Measurements from ENCODE around the gene KIAA0586. TPM values are rescaled to one million over a fixed set of nuclear protein-coding genes. Genes with fewer than 3 reads are reported as not detected.
"Not testable (repeated sequence)": the region's sequence is repeated elsewhere in the genome, so short reads cannot be mapped to it uniquely, and the experiment has no call there.

The KIAA0586 gene
- total and polyA plus RNA-seq, 2 of the 4 experiments (the other 2 are of a cell fraction): 9.4 to 36.7 TPM

GRCh38 chr14:58477653-58478052 is 50.1 kb downstream of the KIAA0586 start:
- in situ Hi-C loops (cut with MboI; ENCODE audit: low sequenced_read_pairs): loop anchor here (25.0 kb wide), 1 partner anchor 985 kb away; the partner anchor contains the start of gene GPR135
- TF ChIP-seq SMC3 (IDR thresholded peaks at IDR 0.05; ENCODE audit: low read depth, low read length) (no peak), CHD1 (IDR thresholded peaks at IDR 0.05; ENCODE audit: low read depth, low read length) (no peak), NFE2L2 (IDR thresholded peaks at IDR 0.05; ENCODE audit: low read depth, low read length) (no peak), MAZ (IDR thresholded peaks at IDR 0.05; ENCODE audit: borderline replicate concordance, low read depth, low read length) (no peak), RAD21 (IDR thresholded peaks at IDR 0.05; ENCODE audit: low read length) (no peak), FOS (IDR thresholded peaks at IDR 0.05; ENCODE audit: low read depth, low read length) (no peak), MAFK (IDR thresholded peaks at IDR 0.05; ENCODE audit: low read depth, low read length) (no peak), MXI1 (IDR thresholded peaks at IDR 0.05; ENCODE audit: borderline replicate concordance, low read depth, low read length) (no peak), ELK1 (IDR thresholded peaks at IDR 0.05; ENCODE audit: borderline replicate concordance, low read depth, low read length) (no peak)
- no peak overlapping the region for H3K9ac ChIP-seq (ENCODE audit: low read depth, low read length)
- no peak overlapping the region for H4K8ac ChIP-seq (ENCODE audit: low read depth in 2 of 2, low read length in 2 of 2)
- no peak overlapping the region for H2BK120ac ChIP-seq (ENCODE audit: low read depth, low read length)
- H3K36me3 ChIP-seq (ENCODE audit: control insufficient read depth, insufficient read depth, low read length): peaks cover 5% of the 10 kb centered on the region
- no peak overlapping the region for H4K5ac ChIP-seq (ENCODE audit: low read depth, low read length)
- BruUV-seq (replicated peaks): no TSS peak
- H3K4me1 ChIP-seq (ENCODE audit: control insufficient read depth, insufficient read depth, low read length): no peaks in the 10 kb centered on the region
- H3K18ac ChIP-seq (ENCODE audit: low read depth, low read length): no peak overlapping the region
- H4K20me1 ChIP-seq (ENCODE audit: insufficient read depth, low read length): no peaks in the 10 kb centered on the region
- no peak overlapping the region for H2AFZ ChIP-seq (replicated peaks; ENCODE audit: low read length, poor library complexity)
- H3K4me2 ChIP-seq (ENCODE audit: low read depth, low read length): no peak overlapping the region
- no peak overlapping the region for H2BK5ac ChIP-seq (ENCODE audit: low read depth, low read length, poor library complexity, severe bottlenecking)
- ChIA-PET CTCF (no interaction called here), POLR2A (ENCODE audit: unreplicated experiment) (no interaction called here)
- dilution Hi-C loops (cut with HindIII; ENCODE audit: low sequenced_read_pairs, unreplicated experiment): no loop called here
- no peak overlapping the region for H3K4ac ChIP-seq (ENCODE audit: low read depth, low read length)
- H3K9me3 ChIP-seq (ENCODE audit: control insufficient read depth, insufficient read depth, low read length): no peaks in the 10 kb centered on the region
- H3K9me1 ChIP-seq (ENCODE audit: insufficient read depth, low read length): no peaks in the 10 kb centered on the region; the same call in 1 of the 2 replicates
- WGBS, 2 experiments (ENCODE audit: extremely low coverage in 2 of 2, insufficient read length in 1 of 2): 80 to 91% methylated on average over 1 of the region's 2 CpGs
- DNase-seq (no peak), ATAC-seq (ENCODE audit: low read depth) (no peak)
- no peak overlapping the region for H3K14ac ChIP-seq (replicated peaks; ENCODE audit: low read depth, low read length)
- no peak overlapping the region for H3K27ac ChIP-seq (ENCODE audit: insufficient read depth, low read length)
- H3K79me1 ChIP-seq (ENCODE audit: low read depth in 1 of 2, low read length in 2 of 2): no peaks in the 10 kb centered on the region; a peak in 1 of 4 replicates
- H3K27me3 ChIP-seq (ENCODE audit: control insufficient read depth, insufficient read depth, low read length): no peaks in the 10 kb centered on the region
- H3K56ac ChIP-seq (ENCODE audit: extremely low read depth, insufficient read depth, low read length): no peak overlapping the region
- no peak overlapping the region for H2BK20ac ChIP-seq (ENCODE audit: low read depth, low read length)
- H3K4me3 ChIP-seq (ENCODE audit: insufficient read depth, low read depth, low read length): no peak overlapping the region
- no peak overlapping the region for H2AK9ac ChIP-seq (replicated peaks; ENCODE audit: low read depth, low read length, poor library complexity)
- intact Hi-C loops (cut with micrococcal nuclease): no loop called here
- no peak overlapping the region for H2BK15ac ChIP-seq (ENCODE audit: low read depth, low read length)
- H4K91ac ChIP-seq (ENCODE audit: insufficient read depth, low read depth, low read length): no peak overlapping the region
- no peak overlapping the region for H3K23ac ChIP-seq (ENCODE audit: low read depth, low read length)
- no peak overlapping the region for H2AK5ac ChIP-seq (ENCODE audit: low read depth, low read length)

GRCh38 chr14:58478329-58478728 is 50.8 kb downstream of the KIAA0586 start:
- H3K36me3 ChIP-seq (ENCODE audit: control insufficient read depth, insufficient read depth, low read length); H3K27ac ChIP-seq (ENCODE audit: insufficient read depth, low read length); DNase-seq; H2BK120ac ChIP-seq (ENCODE audit: low read depth, low read length); H3K9me3 ChIP-seq (ENCODE audit: control insufficient read depth, insufficient read depth, low read length); H3K79me1 ChIP-seq (ENCODE audit: low read depth in 1 of 2, low read length in 2 of 2); intact Hi-C loops (cut with micrococcal nuclease); H3K4me2 ChIP-seq (ENCODE audit: low read depth, low read length); H2AK9ac ChIP-seq (replicated peaks; ENCODE audit: low read depth, low read length, poor library complexity); POLR2A ChIA-PET (ENCODE audit: unreplicated experiment); H2BK5ac ChIP-seq (ENCODE audit: low read depth, low read length, poor library complexity, severe bottlenecking); H2AFZ ChIP-seq (replicated peaks; ENCODE audit: low read length, poor library complexity); H3K4me3 ChIP-seq (ENCODE audit: insufficient read depth, low read depth, low read length); H3K56ac ChIP-seq (ENCODE audit: extremely low read depth, insufficient read depth, low read length); H3K14ac ChIP-seq (replicated peaks; ENCODE audit: low read depth, low read length); H3K27me3 ChIP-seq (ENCODE audit: control insufficient read depth, insufficient read depth, low read length); H3K9me1 ChIP-seq (ENCODE audit: insufficient read depth, low read length); H4K5ac ChIP-seq (ENCODE audit: low read depth, low read length); H3K9ac ChIP-seq (ENCODE audit: low read depth, low read length); H2BK20ac ChIP-seq (ENCODE audit: low read depth, low read length); H3K23ac ChIP-seq (ENCODE audit: low read depth, low read length); BruUV-seq (replicated peaks); dilution Hi-C loops (cut with HindIII; ENCODE audit: low sequenced_read_pairs, unreplicated experiment); H2AK5ac ChIP-seq (ENCODE audit: low read depth, low read length); H3K18ac ChIP-seq (ENCODE audit: low read depth, low read length); H3K4me1 ChIP-seq (ENCODE audit: control insufficient read depth, insufficient read depth, low read length); ATAC-seq (ENCODE audit: low read depth); H4K91ac ChIP-seq (ENCODE audit: insufficient read depth, low read depth, low read length); H4K8ac ChIP-seq (ENCODE audit: low read depth in 2 of 2, low read length in 2 of 2); H2BK15ac ChIP-seq (ENCODE audit: low read depth, low read length); H4K20me1 ChIP-seq (ENCODE audit: insufficient read depth, low read length); H3K4ac ChIP-seq (ENCODE audit: low read depth, low read length): not testable (repeated sequence)
- CTCF ChIA-PET: interaction anchor here (1.3 kb wide), 1 partner anchor 12 kb away, joined by 3 read pairs; no protein-coding TSS in a partner anchor
- WGBS, 2 experiments (ENCODE audit: extremely low coverage in 2 of 2, insufficient read length in 1 of 2): 100% methylated on average over 1 of the region's 5 CpGs; no CpG with 5 or more reads in 1 of the 2 experiments
- in situ Hi-C loops (cut with MboI; ENCODE audit: low sequenced_read_pairs): loop anchor here (25.0 kb wide), 1 partner anchor 984 kb away; the partner anchor contains the start of gene GPR135

Data from IMR-90 (cell line).